GM18907 (cell line): ENCODE data around the gene SLC35A4.

Experiments
- ATAC-seq: cut with Tn5 transposase; IDR thresholded peaks from one replicate; pipeline ENCODE4 v1.9.1; 2021; ENCODE audit warnings: mild to moderate bottlenecking, moderate library complexity; ENCODE audit not compliant: unreplicated experiment

SLC35A4 gene

GRCh38 chr5:140564196-140565023 is at the start of gene SLC35A4, which contains the start of gene APBB3:
Gene SLC35A4, plus strand, starts transcription at chr5:140564828. Its CDS starts 2,342 bp downstream, at chr5:140567170.
Gene APBB3, minus strand, starts transcription at chr5:140564598. Its CDS starts 353 bp downstream, at chr5:140564245.
- peak; percentile 91 for ATAC-seq

DNA sequence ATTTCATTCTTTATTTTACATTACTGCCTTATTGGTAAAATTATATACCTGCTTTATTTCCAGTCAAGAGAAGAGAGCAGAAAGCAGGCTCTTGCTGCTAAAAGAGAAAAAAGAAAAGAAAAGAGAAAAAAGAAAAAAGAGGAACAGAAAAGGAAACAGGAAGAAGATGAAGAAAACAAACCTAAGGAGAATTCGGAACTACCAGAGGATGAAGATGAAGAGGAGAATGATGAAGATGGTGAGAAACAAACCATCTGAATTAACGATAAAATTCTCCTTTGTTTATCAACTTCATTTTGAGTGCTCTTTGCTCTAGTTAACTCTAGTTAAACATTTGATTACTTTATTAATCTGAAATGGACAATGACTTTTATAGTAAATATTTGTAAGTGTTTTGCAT is 40.6 kb upstream of the SLC35A4 start:
- no peak for ATAC-seq

- ATAC-seq: no peak
These were observed 24.4 kb upstream of the SLC35A4 start for GRCh38 chr5:140540227-140540626.

DNA sequence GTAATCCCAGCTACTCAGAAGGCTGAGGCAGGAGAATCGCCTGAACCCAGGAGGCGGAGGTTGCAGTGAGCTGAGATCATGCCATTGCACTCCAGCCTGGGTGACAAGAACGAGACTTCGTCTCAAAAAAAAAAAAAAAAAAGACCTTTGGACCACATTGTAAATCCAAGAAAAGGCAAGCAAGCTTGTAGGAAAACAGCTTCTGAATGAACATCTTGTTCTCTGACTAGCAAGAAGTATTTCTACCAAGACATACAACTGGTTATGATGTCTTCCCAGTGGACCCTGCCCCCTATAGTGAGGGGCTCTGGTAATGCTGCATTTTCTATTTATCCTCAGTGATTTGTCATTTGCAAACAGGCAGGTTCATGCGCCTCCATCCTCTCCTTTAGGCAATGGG is 21.7 kb upstream of the SLC35A4 start:
- ATAC-seq: no peak

DNA sequence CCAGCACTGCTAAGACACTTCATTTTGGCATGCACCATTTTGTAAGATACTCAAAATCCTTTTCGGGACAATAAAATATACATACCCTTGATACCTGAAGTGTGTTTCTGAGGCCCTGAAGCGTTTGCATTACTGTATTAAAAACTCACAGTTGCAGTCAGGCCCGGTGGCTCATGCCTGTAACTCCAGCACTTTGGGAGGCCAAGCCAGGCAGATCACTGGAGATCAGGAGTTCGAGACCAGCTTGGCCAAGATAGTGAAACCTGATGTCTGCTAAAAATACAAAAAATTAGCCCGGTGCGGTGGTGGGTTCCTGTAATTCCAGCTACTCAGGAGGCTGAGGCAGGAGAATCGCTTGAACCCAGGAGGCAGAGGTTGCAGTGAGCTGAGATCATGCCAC is 19.6 kb upstream of the SLC35A4 start:
- ATAC-seq: no peak

- ATAC-seq: no peak
These were observed 19.0 kb upstream of the SLC35A4 start for GRCh38 chr5:140545606-140546005.

- no peak for ATAC-seq
These were observed 17.6 kb upstream of the SLC35A4 start for GRCh38 chr5:140546851-140547507.

DNA sequence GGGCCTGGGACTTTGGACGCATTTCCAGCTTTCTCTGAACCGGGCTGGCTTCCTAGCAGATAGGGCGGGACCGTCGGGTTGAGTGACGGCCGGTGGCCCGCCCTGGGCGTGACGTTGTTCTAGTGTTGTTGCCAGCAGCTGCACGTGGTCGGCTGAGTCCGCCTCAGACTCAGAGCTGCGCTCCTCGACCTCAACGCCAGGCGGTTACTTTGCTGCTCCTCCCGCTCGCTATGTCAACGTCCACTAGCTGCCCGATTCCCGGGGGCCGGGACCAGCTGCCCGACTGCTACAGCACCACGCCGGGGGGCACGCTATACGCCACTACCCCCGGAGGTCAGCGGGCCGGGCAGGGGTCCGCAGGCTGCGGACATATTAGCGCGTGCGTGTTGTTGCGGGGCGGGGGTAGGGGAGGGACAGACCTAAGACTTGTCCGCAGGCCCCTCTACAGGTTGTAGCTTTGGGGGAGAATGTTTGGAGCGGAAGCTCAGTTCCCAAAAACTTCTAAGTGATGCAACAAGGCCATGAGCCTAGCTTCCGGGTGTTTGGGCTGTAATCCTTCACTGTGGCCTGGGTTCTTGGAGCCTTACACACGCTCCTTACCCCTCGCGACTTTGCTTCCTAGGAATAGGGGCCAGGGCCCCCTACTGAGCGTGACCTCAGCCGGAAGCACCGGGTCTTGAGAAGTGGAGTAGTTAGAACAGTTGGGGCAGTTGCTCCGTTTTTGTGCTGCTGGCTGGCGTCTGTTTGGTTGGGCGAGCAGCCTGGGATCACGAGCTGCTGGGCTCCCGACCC is 16.9 kb upstream of the SLC35A4 start, which contains the start of gene EIF4EBP3:
Gene EIF4EBP3 (plus strand): TSS at position 155 of the 792 bp plus-strand sequence. CDS start 76 bp downstream, at position 231.
- peak; percentile 98 for ATAC-seq

DNA sequence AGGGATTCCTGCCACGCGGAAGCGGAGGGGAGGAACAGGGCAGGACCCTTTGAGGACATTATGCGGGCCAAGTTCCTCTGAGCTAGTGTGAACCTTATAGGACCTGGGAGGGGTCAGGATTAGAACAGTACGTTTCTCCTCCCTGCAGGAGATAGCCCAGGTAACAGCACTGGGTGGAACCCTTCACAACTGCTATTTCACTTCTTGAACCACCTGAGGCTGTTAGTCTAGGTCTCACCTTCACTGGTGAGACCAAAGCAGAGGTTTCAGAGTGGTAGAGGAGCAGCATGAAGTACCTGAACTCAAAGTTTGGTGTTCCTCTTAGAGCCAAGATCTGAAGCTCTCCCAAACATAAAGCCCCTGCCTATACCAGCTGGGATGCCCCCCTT is 16.3 kb upstream of the SLC35A4 start:
- no peak for ATAC-seq

DNA sequence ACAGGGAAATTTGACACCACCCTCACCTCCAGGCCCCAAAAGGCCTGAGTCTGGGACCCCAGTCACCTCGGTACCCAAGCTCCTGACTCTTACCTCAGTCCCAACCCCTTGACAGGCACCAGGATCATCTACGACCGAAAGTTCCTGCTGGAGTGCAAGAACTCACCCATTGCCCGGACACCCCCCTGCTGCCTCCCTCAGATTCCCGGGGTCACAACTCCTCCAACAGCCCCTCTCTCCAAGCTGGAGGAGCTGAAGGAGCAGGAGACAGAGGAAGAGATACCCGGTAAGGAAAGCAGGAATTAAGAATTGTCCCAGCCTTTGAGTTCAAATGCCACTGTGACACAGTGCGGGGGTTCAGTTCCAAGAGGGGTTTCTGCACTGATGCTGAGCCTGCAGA is 15.8 kb upstream of the SLC35A4 start:
- no peak for ATAC-seq

GRCh38 chr5:140549237-140550144 is 15.1 kb upstream of the SLC35A4 start:
- ATAC-seq: no peak

GRCh38 chr5:140550147-140551079 is 14.2 kb upstream of the SLC35A4 start:
- no peak for ATAC-seq

DNA sequence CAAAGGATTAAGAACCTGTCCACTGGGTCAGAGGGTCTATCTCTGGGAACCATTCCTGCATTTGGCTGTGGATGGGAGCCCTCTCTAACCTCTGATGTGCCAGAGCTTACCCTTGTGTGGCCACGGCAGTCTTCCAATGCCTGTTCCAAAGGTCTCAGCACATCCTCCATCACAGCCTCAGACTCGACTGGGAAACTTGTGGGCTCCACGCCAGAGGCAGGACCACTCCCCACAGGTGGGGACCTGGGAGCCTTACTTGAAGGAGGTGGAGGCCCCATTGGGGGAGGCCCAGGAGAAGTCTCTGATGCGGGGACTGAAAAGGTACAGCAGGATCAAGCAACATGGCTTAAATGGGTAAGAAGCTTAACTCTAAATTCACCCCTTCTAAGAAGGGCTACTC is 12.8 kb upstream of the SLC35A4 start:
- no peak for ATAC-seq

- ATAC-seq: no peak
These were observed 11.0 kb upstream of the SLC35A4 start for GRCh38 chr5:140553657-140554056.

DNA sequence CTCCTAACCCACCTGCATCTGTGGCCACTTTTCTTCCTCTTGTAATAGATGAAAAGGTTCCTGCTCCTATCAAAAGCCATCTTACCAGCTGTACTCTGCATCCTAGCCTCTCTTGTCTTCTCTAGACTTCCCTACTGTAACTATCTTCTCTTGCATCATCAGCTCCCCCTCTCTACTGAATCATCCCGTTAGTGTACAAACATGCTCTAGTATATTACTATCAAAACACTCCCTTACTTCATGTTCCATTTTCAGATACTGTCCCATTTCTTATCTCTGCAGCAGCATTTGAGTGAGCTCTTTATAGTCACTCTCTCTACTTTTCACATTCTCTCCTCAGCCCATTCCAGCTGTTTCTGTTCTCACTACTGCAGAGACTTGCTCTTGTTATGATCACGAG is 10.2 kb upstream of the SLC35A4 start:
- no peak for ATAC-seq

GRCh38 chr5:140555747-140556312 is 8.8 kb upstream of the SLC35A4 start:
- peak; percentile 41 for ATAC-seq

- ATAC-seq: no peak
These were observed 8.2 kb upstream of the SLC35A4 start for GRCh38 chr5:140556438-140556837.

- ATAC-seq: peak; percentile 95
These were observed 7.4 kb upstream of the SLC35A4 start, which contains the start of gene SRA1 for GRCh38 chr5:140557136-140557805. Gene SRA1, minus strand, starts transcription at chr5:140557473. Its CDS starts 21 bp downstream, at chr5:140557452.
